Measurements from ENCODE around the gene MAP4K5. TPM values are rescaled to one million over a fixed set of nuclear protein-coding genes. Genes with fewer than 3 reads are reported as not detected.
A peak's percentile ranks its signal among the peaks of the same experiment; 100 is the strongest.

The MAP4K5 gene
- total and polyA plus RNA-seq, 2 of the 4 experiments (the other 2 are of a cell fraction), result 33.1 to 46.1 TPM

DNA sequence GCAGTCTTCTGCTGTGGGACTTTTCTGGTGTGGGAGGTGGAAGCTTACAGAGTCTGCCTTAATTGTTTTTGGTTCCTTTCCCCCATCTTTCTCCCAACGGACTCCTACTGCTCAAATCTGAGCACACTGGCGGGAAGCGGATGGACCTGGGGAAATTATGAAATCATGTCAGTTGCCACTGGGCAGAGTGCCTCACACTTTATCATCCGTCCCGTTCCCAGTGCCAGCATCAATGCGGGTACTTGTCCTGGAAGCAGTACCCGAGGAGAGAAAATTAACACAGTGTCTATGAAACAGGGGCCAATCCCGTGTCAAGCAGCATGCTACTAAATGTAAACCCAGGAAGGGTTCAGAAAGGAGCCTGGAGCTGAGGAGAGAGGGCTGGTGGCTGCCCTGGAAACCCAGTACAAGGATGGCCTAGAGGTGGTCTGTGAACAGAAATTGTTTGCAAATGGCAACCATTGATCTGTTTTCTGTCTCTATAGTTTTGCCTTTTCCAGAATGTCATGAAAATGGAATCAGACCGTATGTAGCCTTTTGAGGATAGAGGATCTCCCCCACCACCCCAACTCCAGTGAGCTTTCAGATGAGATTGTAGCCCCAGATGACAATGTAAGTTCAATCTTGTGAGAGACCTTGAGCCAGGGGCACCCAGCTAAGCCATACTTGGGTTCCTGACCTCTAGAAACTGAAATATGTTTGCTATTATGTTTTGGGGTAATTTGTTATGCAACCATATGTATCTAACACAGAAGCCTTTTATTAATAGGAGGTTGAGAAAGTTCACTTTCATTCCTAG, 134.8 kb downstream of the MAP4K5 start:
- Histone ChIP-seq H2AFZ (replicated peaks; ENCODE audit: low read length, poor library complexity) (peak overlapping the region; percentile 88), H2AK5ac (ENCODE audit: low read depth, low read length) (peak overlapping the region; percentile 2; the same call in 1 of the 2 replicates), H3K23ac (ENCODE audit: low read depth, low read length) (peak overlapping the region; percentile 57), H4K20me1 (ENCODE audit: insufficient read depth, low read length) (no peaks in the 10 kb centered on the region), H4K91ac (ENCODE audit: insufficient read depth, low read depth, low read length) (peak overlapping the region; percentile 45), H3K79me1 (ENCODE audit: low read depth in 1 of 2, low read length in 2 of 2) (peaks cover 0 to 16% of the 10 kb centered on the region in 2 experiments; a peak in 1 of 4 replicates), H3K36me3 (ENCODE audit: control insufficient read depth, insufficient read depth, low read length) (no peaks in the 10 kb centered on the region), H3K27me3 (ENCODE audit: control insufficient read depth, insufficient read depth, low read length) (no peaks in the 10 kb centered on the region), H3K4me2 (ENCODE audit: low read depth, low read length) (peak overlapping the region; percentile 78), H3K4me3 (ENCODE audit: insufficient read depth, low read depth, low read length) (peak overlapping the region; percentile 61), H3K27ac (ENCODE audit: insufficient read depth, low read length) (peak overlapping the region; percentile 77), H3K9ac (ENCODE audit: low read depth, low read length) (peak overlapping the region; percentile 63), H3K4me1 (ENCODE audit: control insufficient read depth, insufficient read depth, low read length) (peaks cover 21% of the 10 kb centered on the region), H2BK15ac (ENCODE audit: low read depth, low read length) (peak overlapping the region; percentile 72; the same call in 1 of the 3 replicates), H4K8ac (ENCODE audit: low read depth in 2 of 2, low read length in 2 of 2) (peak overlapping the region; percentile 19 to 46; a peak in 3 of 4 replicates), H2BK20ac (ENCODE audit: low read depth, low read length) (peak overlapping the region; percentile 48), H3K14ac (replicated peaks; ENCODE audit: low read depth, low read length) (peak overlapping the region; percentile 18), H2BK5ac (ENCODE audit: low read depth, low read length, poor library complexity, severe bottlenecking) (no peak overlapping the region), H2BK120ac (ENCODE audit: low read depth, low read length) (peak overlapping the region; percentile 75), H3K4ac (ENCODE audit: low read depth, low read length) (peak overlapping the region; percentile 44), H3K18ac (ENCODE audit: low read depth, low read length) (peak overlapping the region; percentile 46; the same call in 1 of the 2 replicates), H3K9me3 (ENCODE audit: control insufficient read depth, insufficient read depth, low read length) (no peaks in the 10 kb centered on the region), H2AK9ac (replicated peaks; ENCODE audit: low read depth, low read length, poor library complexity) (no peak overlapping the region), H4K5ac (ENCODE audit: low read depth, low read length) (peak overlapping the region; percentile 18; the same call in 1 of the 2 replicates), H3K56ac (ENCODE audit: extremely low read depth, insufficient read depth, low read length) (no peak overlapping the region; the same call in 1 of the 2 replicates), H3K9me1 (ENCODE audit: insufficient read depth, low read length) (peaks cover 17% of the 10 kb centered on the region)
- intact Hi-C loops (cut with micrococcal nuclease), result loop anchor here (2.0 to 5.0 kb wide), 3 partner anchors 53 to 135 kb away; partner anchors contain the start of gene MAP4K5
- ChIA-PET CTCF (interaction anchor here (1.0 kb wide), 1 partner anchor 55 kb away, joined by 3 read pairs; no protein-coding TSS in a partner anchor), POLR2A (ENCODE audit: unreplicated experiment) (no interaction called here)
- WGBS, 2 experiments (ENCODE audit: extremely low coverage in 2 of 2, insufficient read length in 1 of 2), result 24% methylated on average over 5 of the region's 9 CpGs; no CpG with 5 or more reads in 1 of the 2 experiments
- BruUV-seq (replicated peaks), result no TSS peak
- in situ Hi-C loops (cut with MboI; ENCODE audit: low sequenced_read_pairs), result no loop called here
- DNase-seq (no peak), ATAC-seq (ENCODE audit: low read depth) (no peak; the same call in 1 of the 2 replicates)
- dilution Hi-C loops (cut with HindIII; ENCODE audit: low sequenced_read_pairs, unreplicated experiment), result no loop called here
- TF ChIP-seq MAZ (IDR thresholded peaks at IDR 0.05; ENCODE audit: borderline replicate concordance, low read depth, low read length) (no peak), MAFK (IDR thresholded peaks at IDR 0.05; ENCODE audit: low read depth, low read length) (no peak), MXI1 (IDR thresholded peaks at IDR 0.05; ENCODE audit: borderline replicate concordance, low read depth, low read length) (no peak), RAD21 (IDR thresholded peaks at IDR 0.05; ENCODE audit: low read length) (no peak), CEBPB (IDR thresholded peaks at IDR 0.05; ENCODE audit: low read depth, low read length) (no peak), NFE2L2 (IDR thresholded peaks at IDR 0.05; ENCODE audit: low read depth, low read length) (no peak), CHD1 (IDR thresholded peaks at IDR 0.05; ENCODE audit: low read depth, low read length) (no peak), SMC3 (IDR thresholded peaks at IDR 0.05; ENCODE audit: low read depth, low read length) (no peak), FOS (IDR thresholded peaks at IDR 0.05; ENCODE audit: low read depth, low read length) (no peak), POLR2A (IDR thresholded peaks at IDR 0.05; ENCODE audit: low read depth, low read length) (no peak), RCOR1 (IDR thresholded peaks at IDR 0.05; ENCODE audit: insufficient replicate concordance, low read length) (no peak)
- TF ChIP-seq, protein P1, sequence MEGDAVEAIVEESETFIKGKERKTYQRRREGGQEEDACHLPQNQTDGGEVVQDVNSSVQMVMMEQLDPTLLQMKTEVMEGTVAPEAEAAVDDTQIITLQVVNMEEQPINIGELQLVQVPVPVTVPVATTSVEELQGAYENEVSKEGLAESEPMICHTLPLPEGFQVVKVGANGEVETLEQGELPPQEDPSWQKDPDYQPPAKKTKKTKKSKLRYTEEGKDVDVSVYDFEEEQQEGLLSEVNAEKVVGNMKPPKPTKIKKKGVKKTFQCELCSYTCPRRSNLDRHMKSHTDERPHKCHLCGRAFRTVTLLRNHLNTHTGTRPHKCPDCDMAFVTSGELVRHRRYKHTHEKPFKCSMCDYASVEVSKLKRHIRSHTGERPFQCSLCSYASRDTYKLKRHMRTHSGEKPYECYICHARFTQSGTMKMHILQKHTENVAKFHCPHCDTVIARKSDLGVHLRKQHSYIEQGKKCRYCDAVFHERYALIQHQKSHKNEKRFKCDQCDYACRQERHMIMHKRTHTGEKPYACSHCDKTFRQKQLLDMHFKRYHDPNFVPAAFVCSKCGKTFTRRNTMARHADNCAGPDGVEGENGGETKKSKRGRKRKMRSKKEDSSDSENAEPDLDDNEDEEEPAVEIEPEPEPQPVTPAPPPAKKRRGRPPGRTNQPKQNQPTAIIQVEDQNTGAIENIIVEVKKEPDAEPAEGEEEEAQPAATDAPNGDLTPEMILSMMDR (conservative IDR thresholded peaks at IDR 0.05; ENCODE audit: low read depth, low read length), result no peak
- TF ChIP-seq, protein P2, sequence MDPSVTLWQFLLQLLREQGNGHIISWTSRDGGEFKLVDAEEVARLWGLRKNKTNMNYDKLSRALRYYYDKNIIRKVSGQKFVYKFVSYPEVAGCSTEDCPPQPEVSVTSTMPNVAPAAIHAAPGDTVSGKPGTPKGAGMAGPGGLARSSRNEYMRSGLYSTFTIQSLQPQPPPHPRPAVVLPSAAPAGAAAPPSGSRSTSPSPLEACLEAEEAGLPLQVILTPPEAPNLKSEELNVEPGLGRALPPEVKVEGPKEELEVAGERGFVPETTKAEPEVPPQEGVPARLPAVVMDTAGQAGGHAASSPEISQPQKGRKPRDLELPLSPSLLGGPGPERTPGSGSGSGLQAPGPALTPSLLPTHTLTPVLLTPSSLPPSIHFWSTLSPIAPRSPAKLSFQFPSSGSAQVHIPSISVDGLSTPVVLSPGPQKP (IDR thresholded peaks at IDR 0.05; ENCODE audit: borderline replicate concordance, low read depth, low read length), result no peak
- TF ChIP-seq, protein P3, sequence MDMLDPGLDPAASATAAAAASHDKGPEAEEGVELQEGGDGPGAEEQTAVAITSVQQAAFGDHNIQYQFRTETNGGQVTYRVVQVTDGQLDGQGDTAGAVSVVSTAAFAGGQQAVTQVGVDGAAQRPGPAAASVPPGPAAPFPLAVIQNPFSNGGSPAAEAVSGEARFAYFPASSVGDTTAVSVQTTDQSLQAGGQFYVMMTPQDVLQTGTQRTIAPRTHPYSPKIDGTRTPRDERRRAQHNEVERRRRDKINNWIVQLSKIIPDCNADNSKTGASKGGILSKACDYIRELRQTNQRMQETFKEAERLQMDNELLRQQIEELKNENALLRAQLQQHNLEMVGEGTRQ (IDR thresholded peaks at IDR 0.05; ENCODE audit: low read depth, low read length), result no peak

Measured in IMR-90 (cell line).